ENCODE measurements around the gene SLC9A1.
"Not testable (repeated sequence)": the region's sequence is repeated elsewhere in the genome, so short reads cannot be mapped to it uniquely, and the experiment has no call there.

The SLC9A1 gene

GRCh38 chr1:27130798-27131197, 24.1 kb downstream of the SLC9A1 start:
- DNase-seq: no peak

GRCh38 chr1:27129225-27129624, 25.7 kb downstream of the SLC9A1 start:
- DNase-seq: no peak

- no peak for DNase-seq
Observed at GRCh38 chr1:27127419-27127818, 27.5 kb downstream of the SLC9A1 start.

GRCh38 chr1:27126391-27126790, 28.5 kb downstream of the SLC9A1 start:
- DNase-seq: no peak

- DNase-seq: not testable (repeated sequence)
Observed at GRCh38 chr1:27125125-27125524, 29.8 kb downstream of the SLC9A1 start.

GRCh38 chr1:27124405-27124804, 30.5 kb downstream of the SLC9A1 start:
- no peak for DNase-seq

- DNase-seq: no peak
Observed at GRCh38 chr1:27122652-27123051, 32.3 kb downstream of the SLC9A1 start.

- no peak for DNase-seq
Observed at GRCh38 chr1:27120854-27121253, 34.1 kb downstream of the SLC9A1 start.

GRCh38 chr1:27118440-27118689, 36.6 kb downstream of the SLC9A1 start:
- DNase-seq: no peak

- no peak for DNase-seq
Observed at GRCh38 chr1:27117733-27118439, 37.0 kb downstream of the SLC9A1 start.

- DNase-seq: no peak
Observed at GRCh38 chr1:27116697-27117096, 38.2 kb downstream of the SLC9A1 start.

- DNase-seq: no peak
Observed at GRCh38 chr1:27116232-27116631, 38.7 kb downstream of the SLC9A1 start.

GRCh38 chr1:27114546-27114945, 40.4 kb downstream of the SLC9A1 start:
- no peak for DNase-seq

GRCh38 chr1:27113861-27114260, 41.1 kb downstream of the SLC9A1 start:
- DNase-seq: no peak

- DNase-seq: no peak
Observed at GRCh38 chr1:27111626-27112573, 43.0 kb downstream of the SLC9A1 start.

GRCh38 chr1:27109103-27109822, 45.7 kb downstream of the SLC9A1 start:
- no peak for DNase-seq

- no peak for DNase-seq
Observed at GRCh38 chr1:27108588-27108987, 46.3 kb downstream of the SLC9A1 start.

- DNase-seq: no peak
Observed at GRCh38 chr1:27106561-27107323, 48.2 kb downstream of the SLC9A1 start.

- DNase-seq: no peak
Observed at GRCh38 chr1:27105018-27105417, 49.9 kb downstream of the SLC9A1 start.

- DNase-seq: no peak
Observed at GRCh38 chr1:27103498-27103897, 51.4 kb downstream of the SLC9A1 start.

- DNase-seq: no peak
Observed at GRCh38 chr1:27102707-27103468, 52.0 kb downstream of the SLC9A1 start.

- no peak for DNase-seq
Observed at GRCh38 chr1:27102134-27102706, 52.7 kb downstream of the SLC9A1 start.

Measured in cortex of kidney (tissue), 1 donor.